Left renal cortex interstitium (tissue), 4 donors: ENCODE data around the gene SHISAL2B. TPM values are rescaled to one million over a fixed set of nuclear protein-coding genes. Genes with fewer than 3 reads are reported as not detected.
"Not testable (repeated sequence)": the region's sequence is repeated elsewhere in the genome, so short reads cannot be mapped to it uniquely, and the experiment has no call there.

Source experiments
- DNase-seq, 4 donors: peaks; one replicate each; pipeline ENCODE4 v3.0.0-alpha.2; 2013; ENCODE audit warnings: low read depth in 4 of 4, low spot score in 2 of 4, missing footprints in 1 of 4
- polyA plus RNA-seq, 4 donors: library from polyadenylated mRNA; unstranded; fragments of 120-200 nt; gene quantifications; one replicate each; pipeline ENCODE4 v1.2.1, GENCODE V29; 2013; ENCODE audit not compliant: insufficient read length in 4 of 4

The SHISAL2B gene
- polyA plus RNA-seq: not detected

GRCh38 chr5:64690417-64691151 is at the start of gene SHISAL2B:
SHISAL2B (plus strand) TSS chr5:64690503; CDS start chr5:64690624, 121 bp downstream.
- peak in 1 of 4 donors; percentile 9 for DNase-seq

GRCh38 chr5:64644831-64645230 is 45.5 kb upstream of the SHISAL2B start:
- no peak for DNase-seq

- no peak for DNase-seq
Measured at GRCh38 chr5:64646169-64646568, 44.1 kb upstream of the SHISAL2B start.

GRCh38 chr5:64649512-64649911 is 40.8 kb upstream of the SHISAL2B start:
- no peak for DNase-seq

- no peak for DNase-seq
Measured at GRCh38 chr5:64653766-64654560, 36.3 kb upstream of the SHISAL2B start.

GRCh38 chr5:64654561-64654938 is 35.8 kb upstream of the SHISAL2B start:
- DNase-seq: no peak

- no peak for DNase-seq
Measured at GRCh38 chr5:64655596-64655995, 34.7 kb upstream of the SHISAL2B start.

- DNase-seq: no peak
Measured at GRCh38 chr5:64659289-64659688, 31.0 kb upstream of the SHISAL2B start.

- not testable (repeated sequence) for DNase-seq
Measured at GRCh38 chr5:64663181-64663580, 27.1 kb upstream of the SHISAL2B start.

GRCh38 chr5:64665243-64665642 is 25.1 kb upstream of the SHISAL2B start:
- no peak for DNase-seq

GRCh38 chr5:64666078-64666477 is 24.2 kb upstream of the SHISAL2B start:
- DNase-seq: no peak

GRCh38 chr5:64667068-64667467 is 23.2 kb upstream of the SHISAL2B start:
- no peak for DNase-seq

GRCh38 chr5:64670277-64670676 is 20.0 kb upstream of the SHISAL2B start:
- DNase-seq: no peak

- DNase-seq: no peak
Measured at GRCh38 chr5:64671678-64672077, 18.6 kb upstream of the SHISAL2B start.

- no peak for DNase-seq
Measured at GRCh38 chr5:64678374-64678773, 11.9 kb upstream of the SHISAL2B start.

- no peak for DNase-seq
Measured at GRCh38 chr5:64680289-64680688, 10.0 kb upstream of the SHISAL2B start.

- no peak for DNase-seq
Measured at GRCh38 chr5:64682608-64683007, 7.7 kb upstream of the SHISAL2B start.

- no peak for DNase-seq
Measured at GRCh38 chr5:64685866-64686265, 4.4 kb upstream of the SHISAL2B start.

GRCh38 chr5:64688391-64688790 is 1.9 kb upstream of the SHISAL2B start:
- no peak for DNase-seq

GRCh38 chr5:64688965-64689364 is 1.3 kb upstream of the SHISAL2B start:
- DNase-seq: no peak

GRCh38 chr5:64690104-64690416 is 243 bp upstream of the SHISAL2B start:
- no peak for DNase-seq

- peak in 1 of 4 donors; percentile 2 for DNase-seq
Measured at GRCh38 chr5:64691291-64691690, 988 bp downstream of the SHISAL2B start.
